ENCODE results near the gene ZSWIM4.

- TF ChIP-seq POLR2A (IDR thresholded peaks at IDR 0.05) (no peak), CTCF (IDR thresholded peaks at IDR 0.05) (no peak), EP300 (IDR thresholded peaks at IDR 0.05) (no peak)
Observed at GRCh38 chr19:13751436-13751835, 43.8 kb upstream of the ZSWIM4 start.

Measured in tibial nerve (tissue), 4 donors.